ENCODE data around the gene CHN2.
A peak's percentile ranks its signal among the peaks of the same experiment; 100 is the strongest.

Gene CHN2

DNA sequence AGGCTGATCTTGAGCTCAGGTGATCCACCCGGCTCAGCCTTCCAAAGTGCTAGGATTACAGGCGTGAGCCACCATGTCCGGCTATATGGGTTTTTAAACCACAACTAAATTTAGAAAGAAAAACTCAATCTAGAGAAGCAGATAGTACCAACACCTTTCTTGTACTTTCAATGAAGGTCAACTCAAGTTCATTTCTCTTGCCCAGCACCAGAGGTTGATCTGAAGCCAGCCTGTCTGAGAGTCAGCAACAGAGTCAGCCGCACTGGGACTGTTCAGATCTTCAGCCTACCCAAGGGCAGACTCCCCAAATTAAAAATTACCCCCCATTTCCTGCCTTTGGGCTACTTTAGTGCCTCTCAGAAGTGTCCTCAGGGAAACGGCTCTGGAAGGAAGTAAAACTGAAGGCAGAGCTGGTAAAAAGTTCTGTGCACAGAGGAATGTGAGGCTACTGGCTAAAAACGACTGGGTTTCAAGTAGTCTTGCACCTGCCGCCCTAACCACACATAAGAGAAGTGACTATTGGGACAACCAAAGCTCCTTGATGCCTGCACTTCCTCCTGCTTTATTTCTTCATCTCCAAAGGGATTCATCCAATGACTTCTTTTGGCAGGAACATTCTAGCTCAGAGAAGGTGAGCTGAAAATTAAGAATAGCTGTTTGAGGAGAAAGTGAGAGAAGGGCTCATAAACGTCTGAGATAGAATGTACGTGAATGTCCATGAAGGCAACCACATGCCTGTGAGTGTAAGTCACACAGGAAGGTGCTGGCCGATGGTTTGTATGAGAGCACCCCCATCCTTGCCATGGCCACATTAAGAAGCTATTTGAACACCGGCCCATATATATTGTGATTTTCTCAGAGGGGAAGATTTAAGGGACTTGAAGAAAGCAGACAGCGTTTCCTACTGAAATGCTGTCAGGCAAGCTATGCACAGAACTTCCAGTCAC lies 226.7 kb downstream of the CHN2 start:
- no peak for DNase-seq

- DNase-seq, result no peak
Observed at GRCh38 chr7:29422829-29423228, 228.3 kb downstream of the CHN2 start.

GRCh38 chr7:29424295-29424983 lies 229.9 kb downstream of the CHN2 start:
- no peak for DNase-seq

- no peak for DNase-seq
Observed at GRCh38 chr7:29424984-29425309, 230.4 kb downstream of the CHN2 start.

GRCh38 chr7:29426587-29426986 lies 232.0 kb downstream of the CHN2 start:
- no peak for DNase-seq

DNA sequence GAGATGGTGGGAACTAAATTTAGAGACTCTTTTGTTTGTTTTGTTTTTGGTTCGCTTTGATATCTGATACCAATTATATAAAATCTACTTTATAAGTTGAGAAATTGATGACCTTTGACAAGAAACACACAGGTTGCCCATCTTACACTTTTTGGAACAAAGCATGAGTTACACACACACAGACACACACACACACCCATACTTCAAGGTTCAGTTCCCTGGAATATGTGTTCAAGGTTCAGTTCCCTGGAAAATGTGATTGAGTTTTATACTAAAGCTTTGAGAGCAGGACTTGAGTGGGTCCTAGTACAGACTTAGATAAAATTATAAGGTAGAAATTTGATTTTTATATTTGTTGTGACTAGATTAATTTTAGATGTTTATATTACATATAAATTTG lies 234.8 kb downstream of the CHN2 start:
- no peak for DNase-seq

- no peak for DNase-seq
Observed at GRCh38 chr7:29430279-29430949, 235.8 kb downstream of the CHN2 start.

DNA sequence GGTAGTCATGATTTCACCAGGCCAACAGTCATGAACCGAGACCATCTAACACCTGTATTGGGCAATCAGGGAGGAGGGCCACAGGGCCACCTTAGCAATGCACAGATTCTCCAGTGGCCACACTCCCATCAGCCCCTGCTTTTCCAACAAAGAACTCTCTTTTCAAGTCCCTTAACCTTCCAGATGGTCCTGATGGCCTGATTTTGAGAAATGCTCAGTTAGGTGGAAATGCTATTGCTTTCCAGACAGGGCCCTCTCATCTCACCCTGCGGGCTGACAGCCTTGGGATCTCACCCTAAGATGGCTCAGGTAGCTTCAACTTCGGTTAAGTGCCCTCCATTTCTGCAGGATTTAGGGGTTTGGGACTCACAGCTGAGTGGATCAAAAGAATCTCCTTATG lies 237.1 kb downstream of the CHN2 start:
- DNase-seq, result no peak

GRCh38 chr7:29432721-29433120 lies 238.1 kb downstream of the CHN2 start:
- no peak for DNase-seq

GRCh38 chr7:29434380-29434768 lies 239.8 kb downstream of the CHN2 start:
- DNase-seq, result no peak

DNA sequence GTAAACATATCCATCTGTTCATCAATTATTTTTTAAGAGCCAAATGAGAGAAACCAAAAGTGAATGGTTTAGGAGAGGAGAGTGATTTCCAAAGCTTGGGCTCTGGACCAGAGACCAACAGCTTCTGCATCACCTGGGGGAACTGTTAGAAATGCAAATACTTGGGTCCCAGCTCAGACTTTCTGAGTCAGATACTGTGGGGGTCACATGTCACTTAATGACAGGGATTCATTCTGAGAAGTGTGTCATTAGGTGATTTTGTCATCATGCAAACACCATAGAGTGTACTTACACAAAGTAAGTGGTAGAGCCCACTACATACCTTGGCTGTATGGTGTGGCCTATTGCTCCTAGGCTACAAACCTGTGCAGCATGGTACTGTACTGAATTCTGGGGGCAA lies 240.6 kb downstream of the CHN2 start:
- no peak for DNase-seq

- no peak for DNase-seq
Observed at GRCh38 chr7:29435902-29436301, 241.3 kb downstream of the CHN2 start.

DNA sequence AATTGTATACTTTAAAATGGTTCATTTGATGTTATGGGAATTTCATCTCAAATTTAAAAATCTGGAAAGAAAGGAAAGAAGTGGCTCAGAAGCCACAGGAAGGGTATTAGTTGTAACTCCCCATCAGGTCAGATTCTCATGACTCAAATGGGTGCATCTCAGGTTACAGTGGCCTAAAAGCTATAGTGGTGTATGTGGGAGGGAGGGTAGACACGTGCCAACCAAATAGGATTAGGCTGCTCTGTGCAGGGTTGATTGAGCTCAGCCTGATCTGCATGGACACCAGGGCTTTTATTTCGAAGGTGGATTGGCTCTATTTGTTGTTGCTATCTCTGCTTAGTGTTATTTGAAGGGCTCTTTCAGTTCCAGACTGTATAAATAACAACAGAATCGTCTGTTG lies 247.6 kb downstream of the CHN2 start:
- DNase-seq, result no peak

DNA sequence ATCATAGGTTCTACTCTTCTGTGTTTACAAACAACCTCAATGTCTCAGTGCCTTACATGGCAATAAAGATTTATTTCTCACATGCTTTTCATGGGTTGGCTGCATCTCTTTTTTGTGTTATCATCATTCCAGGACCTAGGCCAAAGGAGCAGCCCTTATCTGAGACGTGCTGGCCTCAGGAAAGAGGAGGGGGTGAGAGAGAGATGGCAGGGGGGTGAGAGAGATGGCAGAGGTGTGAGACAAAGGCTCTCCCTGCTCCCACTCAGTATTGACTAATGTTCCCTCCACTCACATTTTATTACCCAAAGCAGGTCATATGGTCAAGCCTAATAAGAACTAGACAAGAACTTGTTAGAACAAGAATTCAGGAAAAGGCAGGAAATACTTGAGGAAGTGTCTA lies 249.0 kb downstream of the CHN2 start:
- no peak for DNase-seq

DNA sequence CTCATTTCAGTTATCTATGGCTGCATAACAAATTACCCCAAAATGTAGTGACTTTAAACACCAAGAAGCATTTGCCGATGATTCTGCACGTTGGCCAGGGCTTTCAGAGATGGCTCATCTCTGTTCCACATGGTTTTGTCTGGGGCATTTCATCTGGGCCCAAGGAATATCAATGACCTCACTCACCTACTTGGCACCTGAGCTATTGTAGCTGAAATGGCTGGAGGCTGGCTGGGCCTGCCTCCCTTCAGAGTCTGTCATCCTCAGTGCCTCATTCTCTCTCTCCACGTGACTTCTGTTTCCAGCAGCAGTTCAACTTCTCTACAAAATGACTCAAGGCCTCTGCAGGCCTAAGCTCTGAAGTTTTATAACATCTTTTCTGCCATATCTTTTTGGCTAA lies 249.7 kb downstream of the CHN2 start:
- DNase-seq, result no peak

GRCh38 chr7:29445736-29446135 lies 251.2 kb downstream of the CHN2 start:
- DNase-seq, result no peak

DNA sequence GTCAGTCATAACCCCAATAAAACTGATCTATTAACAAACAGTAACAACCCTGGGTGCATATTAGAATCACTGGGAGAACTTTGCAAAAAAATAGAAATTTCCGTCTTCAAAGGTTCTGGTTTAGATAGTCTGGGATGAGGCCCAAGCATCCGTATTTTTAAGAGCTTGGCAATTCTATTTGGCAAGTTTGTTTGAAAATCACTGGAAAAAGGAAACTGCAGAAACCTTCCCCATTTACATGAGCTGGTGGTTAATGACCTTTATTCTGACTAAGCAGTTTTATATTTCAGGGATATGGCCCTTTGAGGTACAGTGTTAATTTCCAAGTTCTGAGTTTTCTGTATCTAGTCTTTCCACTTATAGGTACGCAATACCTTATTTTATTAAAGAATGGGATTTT lies 253.3 kb downstream of the CHN2 start:
- peak in 1 of 56 donors; percentile 19 for DNase-seq

DNA sequence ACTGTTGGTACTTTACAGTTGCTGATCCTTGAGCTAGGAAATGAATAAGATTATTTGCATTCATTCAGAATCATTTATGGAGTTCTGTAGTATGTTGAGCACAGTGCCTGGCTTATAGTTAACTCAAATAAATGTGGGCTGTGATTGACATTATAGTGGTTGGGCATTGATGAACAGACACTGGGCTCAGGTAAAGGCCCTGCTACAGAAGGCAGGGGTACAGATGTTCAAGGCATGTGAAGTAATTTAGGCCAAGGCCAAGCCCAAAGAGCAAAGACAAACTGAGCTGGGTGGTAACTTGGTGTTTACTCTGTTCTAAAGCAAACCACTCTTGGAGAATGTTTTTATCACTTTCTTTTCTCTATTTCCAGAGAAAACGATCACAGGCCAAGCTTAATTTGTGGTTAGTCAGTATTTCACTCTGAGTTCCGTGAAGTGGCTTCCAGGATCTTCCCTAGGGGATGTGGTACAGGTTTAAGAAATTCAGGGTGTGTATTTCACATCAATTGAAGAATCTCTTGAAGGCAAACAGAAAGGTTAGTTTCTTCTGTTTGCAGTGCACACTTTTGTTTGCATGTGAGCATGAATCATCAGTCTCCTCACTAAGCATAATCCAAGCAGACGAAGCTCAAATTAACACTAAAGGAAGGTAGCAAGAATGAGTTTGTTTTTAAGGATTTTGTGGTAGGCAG lies 255.1 kb downstream of the CHN2 start:
- no peak for DNase-seq

DNA sequence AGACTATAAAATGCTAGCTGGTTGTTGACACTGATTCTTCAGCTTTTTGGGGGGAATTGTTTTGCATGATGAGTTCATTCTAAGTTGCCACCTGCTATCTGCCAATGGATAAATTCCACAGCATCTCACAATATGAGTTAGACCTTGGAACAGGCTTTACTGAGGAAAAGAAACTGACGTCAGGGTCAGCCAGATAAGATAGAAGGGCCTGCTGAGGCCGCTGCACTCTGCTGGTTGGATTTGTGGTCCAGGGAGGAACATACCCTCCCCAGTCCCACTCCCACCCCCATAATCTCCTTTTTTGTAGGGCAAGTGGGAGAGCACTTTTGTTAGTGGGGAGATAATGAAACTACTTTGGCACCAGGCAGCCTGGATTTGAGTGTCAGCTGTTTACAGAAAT lies 258.4 kb downstream of the CHN2 start:
- no peak for DNase-seq

DNA sequence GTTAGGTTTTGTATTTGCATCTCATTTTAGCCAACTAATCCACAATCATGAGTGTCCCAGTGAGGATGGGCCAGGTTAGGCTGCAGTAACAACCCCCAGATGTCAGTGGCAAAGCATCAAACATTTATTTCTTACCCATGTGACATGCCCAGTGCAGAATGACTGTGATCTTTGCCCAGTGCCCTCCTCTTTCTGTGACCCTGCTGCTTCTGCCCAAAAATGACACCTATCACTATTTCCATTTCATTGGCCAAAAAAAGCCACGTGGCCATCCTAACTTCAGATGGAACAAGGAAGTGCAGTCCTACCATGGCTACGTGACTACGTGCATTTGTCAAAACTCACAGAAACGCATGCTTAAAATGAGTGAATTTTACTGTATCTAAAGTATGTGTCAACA lies 259.9 kb downstream of the CHN2 start:
- DNase-seq, result no peak

- DNase-seq, result no peak
Observed at GRCh38 chr7:29454899-29455451, 260.4 kb downstream of the CHN2 start.
